ENCODE data around the gene SGTB.

The SGTB gene

DNA sequence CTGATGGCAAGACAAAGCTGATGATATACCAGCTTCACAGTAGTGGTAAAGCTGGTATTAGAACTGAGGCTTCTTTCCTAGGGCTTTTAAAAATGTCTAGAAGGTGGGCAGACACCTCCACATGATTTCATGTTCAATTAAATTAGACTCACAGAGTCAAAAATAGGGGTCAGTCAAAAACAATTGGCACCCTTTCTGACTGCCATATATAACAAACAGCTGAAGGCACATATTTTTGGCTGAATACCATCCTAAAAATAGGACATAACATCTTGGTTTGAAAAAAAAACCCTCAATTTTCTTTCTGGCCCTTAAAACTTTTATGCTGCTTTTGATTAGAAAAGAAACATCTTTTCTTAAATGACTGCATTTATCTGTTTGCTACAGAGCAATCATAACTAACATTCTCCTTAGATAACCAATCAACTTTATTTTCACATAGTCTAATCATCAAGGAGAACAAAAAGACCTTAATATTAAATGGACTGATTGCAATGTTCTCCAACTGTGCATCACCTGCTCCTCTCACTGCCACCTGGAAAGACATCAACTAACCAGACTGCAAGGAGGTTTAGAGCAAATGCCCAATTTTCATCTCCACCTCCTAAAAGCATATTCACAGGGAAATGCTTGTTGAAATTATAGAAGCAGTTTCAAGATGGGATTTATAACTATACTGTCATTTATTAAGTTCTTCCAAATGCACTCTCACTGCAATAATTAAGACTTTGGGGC lies 3.2 kb downstream of the SGTB start:
- TF ChIP-seq, protein P1, sequence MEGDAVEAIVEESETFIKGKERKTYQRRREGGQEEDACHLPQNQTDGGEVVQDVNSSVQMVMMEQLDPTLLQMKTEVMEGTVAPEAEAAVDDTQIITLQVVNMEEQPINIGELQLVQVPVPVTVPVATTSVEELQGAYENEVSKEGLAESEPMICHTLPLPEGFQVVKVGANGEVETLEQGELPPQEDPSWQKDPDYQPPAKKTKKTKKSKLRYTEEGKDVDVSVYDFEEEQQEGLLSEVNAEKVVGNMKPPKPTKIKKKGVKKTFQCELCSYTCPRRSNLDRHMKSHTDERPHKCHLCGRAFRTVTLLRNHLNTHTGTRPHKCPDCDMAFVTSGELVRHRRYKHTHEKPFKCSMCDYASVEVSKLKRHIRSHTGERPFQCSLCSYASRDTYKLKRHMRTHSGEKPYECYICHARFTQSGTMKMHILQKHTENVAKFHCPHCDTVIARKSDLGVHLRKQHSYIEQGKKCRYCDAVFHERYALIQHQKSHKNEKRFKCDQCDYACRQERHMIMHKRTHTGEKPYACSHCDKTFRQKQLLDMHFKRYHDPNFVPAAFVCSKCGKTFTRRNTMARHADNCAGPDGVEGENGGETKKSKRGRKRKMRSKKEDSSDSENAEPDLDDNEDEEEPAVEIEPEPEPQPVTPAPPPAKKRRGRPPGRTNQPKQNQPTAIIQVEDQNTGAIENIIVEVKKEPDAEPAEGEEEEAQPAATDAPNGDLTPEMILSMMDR (IDR thresholded peaks at IDR 0.05; ENCODE audit: low read depth, low read length): no peak

DNA sequence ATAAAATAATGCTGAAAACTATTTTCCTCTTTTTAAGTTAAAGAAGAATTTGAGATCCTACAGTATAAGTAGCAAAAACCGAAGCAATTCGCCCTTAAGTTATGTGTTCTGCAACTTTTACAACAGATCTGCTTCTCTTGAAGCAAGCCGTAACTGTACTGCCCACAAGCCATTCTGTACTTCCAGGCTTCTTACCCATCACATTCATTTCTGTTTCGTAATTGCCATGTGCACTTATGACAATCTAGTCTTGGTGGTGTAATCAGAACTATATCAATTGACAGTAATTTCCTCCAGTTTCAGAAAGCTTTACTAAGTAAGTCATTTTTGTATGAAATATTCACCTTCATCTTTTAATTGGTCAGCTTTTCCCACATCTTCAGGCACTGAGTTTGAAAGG lies 13.8 kb downstream of the SGTB start:
- H3K4me3 ChIP-seq (ENCODE audit: low read depth, low read length): no peak overlapping the region
- TF ChIP-seq, protein P1 (IDR thresholded peaks at IDR 0.05; ENCODE audit: low read depth, low read length): no peak

More for the DNA sequence above, 3.2 kb downstream of the SGTB start:
- H3K4me3 ChIP-seq (ENCODE audit: low read depth, low read length): no peak overlapping the region

DNA sequence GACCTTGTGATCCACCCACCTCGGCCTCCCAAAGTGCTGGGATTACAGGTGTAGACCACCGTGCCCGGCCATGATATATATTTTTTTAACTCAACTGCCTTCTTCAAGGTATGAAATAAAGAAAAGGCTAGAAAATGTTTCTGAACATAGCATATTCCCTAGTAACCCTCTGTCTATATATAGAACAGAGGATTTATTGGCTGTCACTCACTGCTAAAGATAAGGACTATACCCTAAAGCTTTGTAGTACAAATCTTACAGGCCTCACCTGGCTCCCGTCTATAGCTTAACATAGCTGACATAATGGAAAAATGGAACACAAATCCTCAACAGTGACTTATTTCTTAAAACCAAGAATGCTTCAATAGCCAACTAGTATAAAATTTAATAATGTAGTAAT lies 14.2 kb downstream of the SGTB start:
- H3K4me3 ChIP-seq (ENCODE audit: low read depth, low read length): no peak overlapping the region
- TF ChIP-seq, protein P1 (IDR thresholded peaks at IDR 0.05; ENCODE audit: low read depth, low read length): no peak

DNA sequence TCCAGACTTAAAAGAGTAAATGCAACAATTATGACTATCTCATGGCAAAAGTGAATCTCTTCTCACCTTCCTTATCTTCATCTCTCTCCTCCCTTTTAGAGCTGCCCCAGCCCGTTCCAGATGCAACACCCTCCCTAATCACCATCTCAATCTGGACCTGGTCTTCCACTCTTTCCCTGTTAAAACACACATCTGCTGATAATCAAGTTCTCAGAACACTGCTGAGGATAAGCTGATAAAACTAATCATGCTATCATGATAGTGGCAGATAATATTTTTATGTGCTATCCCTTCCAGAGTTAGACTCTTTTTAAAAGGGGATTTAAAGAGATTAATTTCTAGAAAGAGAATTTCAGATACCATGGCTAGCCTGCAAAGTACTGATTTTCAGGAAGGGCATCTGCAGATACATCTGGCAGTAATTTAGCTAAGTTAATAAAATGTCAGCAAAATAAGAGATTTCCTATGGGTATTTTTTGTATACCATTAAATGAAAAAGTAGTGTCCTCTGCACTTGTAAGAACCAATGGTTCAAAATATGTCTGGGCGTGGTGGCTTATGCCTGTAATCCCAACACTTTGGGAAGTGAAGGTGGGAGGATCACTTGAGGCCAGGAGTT lies 17.2 kb downstream of the SGTB start:
- TF ChIP-seq, protein P1 (IDR thresholded peaks at IDR 0.05; ENCODE audit: low read depth, low read length): no peak
- no peak overlapping the region for H3K4me3 ChIP-seq (ENCODE audit: low read depth, low read length)

DNA sequence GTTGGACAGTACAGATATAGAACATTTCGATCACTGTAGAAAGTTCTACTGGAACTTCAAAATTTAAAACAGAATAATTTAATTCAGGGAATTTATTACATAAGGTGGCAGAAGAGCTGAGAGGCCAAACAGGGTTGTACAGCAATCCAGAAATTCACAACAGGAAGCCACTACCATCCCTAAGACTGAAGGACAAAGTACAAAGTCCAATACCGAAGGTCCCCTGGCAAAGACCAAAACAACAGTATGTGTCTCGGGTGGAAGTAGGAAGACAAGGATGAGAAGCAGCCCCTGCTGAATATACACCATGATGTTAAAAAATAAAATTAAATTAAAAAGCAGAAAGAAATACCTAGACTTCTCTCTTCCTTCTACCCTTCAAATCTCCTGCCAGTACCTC lies 19.9 kb downstream of the SGTB start:
- no peak overlapping the region for H3K4me3 ChIP-seq (ENCODE audit: low read depth, low read length)
- TF ChIP-seq, protein P1 (IDR thresholded peaks at IDR 0.05; ENCODE audit: low read depth, low read length): no peak

DNA sequence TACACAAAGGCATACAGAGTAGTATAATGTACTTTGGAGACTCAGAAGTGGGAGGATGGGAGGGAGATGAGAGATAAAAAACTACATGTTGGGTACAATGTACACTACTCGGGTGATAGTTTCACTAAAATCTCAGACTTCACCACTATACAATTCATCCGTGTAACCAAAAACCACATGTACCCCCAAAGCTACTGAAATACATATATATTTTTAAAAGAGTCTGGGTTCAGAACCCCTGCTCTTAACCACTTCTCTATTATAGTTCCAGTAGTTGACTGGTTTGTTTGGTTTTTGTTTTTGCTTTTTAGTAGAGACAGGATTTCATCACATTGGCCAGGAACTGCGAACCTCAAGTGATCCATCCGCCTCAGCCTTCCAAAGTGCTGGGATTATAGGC lies 22.6 kb downstream of the SGTB start:
- TF ChIP-seq, protein P1 (IDR thresholded peaks at IDR 0.05; ENCODE audit: low read depth, low read length): no peak
- no peak overlapping the region for H3K4me3 ChIP-seq (ENCODE audit: low read depth, low read length)

DNA sequence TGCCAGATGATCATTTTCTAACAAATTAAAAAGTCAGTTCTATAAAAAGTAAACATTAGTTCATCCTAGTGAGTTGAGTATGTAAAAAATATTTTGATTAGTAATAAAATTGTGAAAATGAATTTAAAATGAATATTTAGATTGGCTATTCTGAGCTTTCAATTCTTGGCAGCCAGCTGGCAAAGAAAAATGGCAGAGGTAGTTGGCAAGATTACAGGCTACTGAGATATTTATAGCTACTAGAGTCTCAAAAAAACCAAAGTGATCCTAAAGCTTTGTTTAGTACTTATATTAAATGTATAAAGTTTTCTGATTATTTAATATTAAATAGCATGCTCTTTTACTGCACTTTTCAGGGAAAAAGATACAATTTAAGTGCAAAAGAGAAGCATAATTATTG lies 25.0 kb downstream of the SGTB start:
- TF ChIP-seq, protein P1 (IDR thresholded peaks at IDR 0.05; ENCODE audit: low read depth, low read length): no peak
- no peak overlapping the region for H3K4me3 ChIP-seq (ENCODE audit: low read depth, low read length)
